BLaER1 treated with 17β-estradiol and CSF1 and Interleukin-3, amounts not matched to agents 10 nM and 100 nM (cell line): ENCODE data around the gene FAAP20.

Experiments used
- H3K27ac ChIP-seq, 11 experiments: shearing (Covaris generic); formaldehyde crosslinking; 2 replicates each; pipeline ENCODE4 v1.8.1; 2022
- H3K27me3 ChIP-seq, 11 experiments: shearing (Covaris generic); formaldehyde crosslinking; 2 replicates each; pipeline ENCODE4 v1.8.1; 2022
- H3K36me3 ChIP-seq, 11 experiments: shearing (Covaris generic); formaldehyde crosslinking; 2 replicates each; pipeline ENCODE4 v1.8.1; 2022
- H3K4me1 ChIP-seq, 10 experiments: shearing (Covaris generic); formaldehyde crosslinking; 2 replicates each; pipeline ENCODE4 v1.8.1; 2022
- H3K4me2 ChIP-seq, 11 experiments: shearing (Covaris generic); formaldehyde crosslinking; 2 replicates each; pipeline ENCODE4 v1.8.1; 2022
- H3K4me3 ChIP-seq, 10 experiments: shearing (Covaris generic); formaldehyde crosslinking; 2 replicates each; pipeline ENCODE4 v1.8.1; 2022
- H3K9ac ChIP-seq, 11 experiments: shearing (Covaris generic); formaldehyde crosslinking; 2 replicates each; pipeline ENCODE4 v1.8.1; 2022
- H3K9me3 ChIP-seq, 11 experiments: shearing (Covaris generic); formaldehyde crosslinking; replicated peaks in 1 of 11; 2 replicates each; pipeline ENCODE4 v1.8.1; 2022
- H4K20me1 ChIP-seq, 11 experiments: shearing (Covaris generic); formaldehyde crosslinking; 2 replicates each; pipeline ENCODE4 v1.8.1; 2022
- Cebpa-rat ChIP-seq, 11 experiments: shearing (Covaris generic); IDR thresholded peaks; 2 replicates each; pipeline ENCODE4 v1.8.1; 2022

Gene FAAP20

GRCh38 chr1:2163205-2163604 lies 31.4 kb downstream of the FAAP20 start:
- Histone ChIP-seq H3K4me2 (no peak overlapping the region), H3K9ac (no peak overlapping the region), H3K36me3 (peaks cover 0 to 88% (median 60%) of the 10 kb centered on the region in 11 experiments; a peak in 15 of 22 replicates), H4K20me1 (peaks cover 0 to 68% (median 0%) of the 10 kb centered on the region in 11 experiments; a peak in 4 of 22 replicates), H3K27ac (no peak overlapping the region), H3K9me3 (no peaks in the 10 kb centered on the region; a peak in 1 of 22 replicates), H3K4me3 (no peak overlapping the region), H3K27me3 (no peaks in the 10 kb centered on the region), H3K4me1 (peaks cover 0 to 16% (median 12%) of the 10 kb centered on the region in 10 experiments; a peak in 12 of 20 replicates)
- no peak for TF ChIP-seq Cebpa-rat (IDR thresholded peaks at IDR 0.05)

DNA sequence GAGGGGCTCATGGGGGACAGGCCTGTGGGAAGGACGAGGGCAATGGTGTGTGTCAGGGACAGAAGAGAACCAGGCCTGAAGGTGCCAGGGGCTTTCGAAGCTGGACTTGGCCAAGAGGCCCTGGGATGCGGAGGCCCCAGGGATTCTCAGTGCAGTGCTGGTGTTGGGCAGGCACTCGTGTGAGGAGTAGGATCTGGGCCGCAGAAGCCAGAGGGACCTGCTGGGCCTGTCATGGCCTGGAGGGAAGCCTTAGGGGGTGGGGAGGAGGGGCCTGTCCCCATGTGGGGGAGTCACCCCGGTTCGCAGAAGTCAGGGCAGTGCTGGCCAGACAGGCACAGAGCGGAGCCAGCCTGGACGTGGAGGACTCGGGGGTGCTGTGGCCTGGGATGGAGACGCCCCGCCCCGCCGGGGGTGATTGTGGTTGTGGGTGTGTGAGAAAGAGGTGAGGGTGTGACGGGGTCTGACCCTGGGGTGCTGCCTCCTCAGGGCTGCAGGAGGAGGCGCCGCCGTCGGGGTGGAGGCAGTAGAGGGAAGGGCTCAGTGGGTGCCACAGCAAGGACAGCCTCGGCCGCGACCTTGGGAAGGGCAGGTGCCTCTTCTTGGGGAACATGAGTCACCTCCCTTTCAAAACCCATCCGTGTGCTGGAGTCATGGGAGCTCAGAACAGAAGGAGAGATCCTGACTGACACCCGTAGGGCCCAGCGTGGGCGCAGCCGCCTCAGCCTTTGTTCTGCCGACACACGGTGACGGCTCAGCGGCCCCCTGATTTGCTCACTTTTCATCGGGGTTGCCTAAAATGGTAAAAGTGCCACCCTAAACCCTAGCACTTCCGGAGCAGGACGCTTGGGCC lies 33.9 kb downstream of the FAAP20 start:
- H3K36me3 ChIP-seq, result peaks cover 0 to 99% (median 77%) of the 10 kb centered on the region in 11 experiments; a peak in 16 of 22 replicates

GRCh38 chr1:2159124-2159523 lies 35.4 kb downstream of the FAAP20 start:
- H3K4me2 ChIP-seq, result no peak overlapping the region
- no peak overlapping the region for H3K27ac ChIP-seq
- H3K9ac ChIP-seq, result no peak overlapping the region
- no peaks in the 10 kb centered on the region for H3K27me3 ChIP-seq
- peaks cover 0 to 100% (median 85%) of the 10 kb centered on the region in 11 experiments; a peak in 16 of 22 replicates for H3K36me3 ChIP-seq
- no peak overlapping the region for H3K4me3 ChIP-seq
- no peak for TF ChIP-seq Cebpa-rat (IDR thresholded peaks at IDR 0.05)
- no peaks in the 10 kb centered on the region; a peak in 1 of 22 replicates for H3K9me3 ChIP-seq
- H3K4me1 ChIP-seq, result peaks cover 0 to 9% (median 3%) of the 10 kb centered on the region in 10 experiments; a peak in 5 of 20 replicates
- peaks cover 0 to 40% (median 0%) of the 10 kb centered on the region in 11 experiments; a peak in 3 of 22 replicates for H4K20me1 ChIP-seq

More for the DNA sequence above, 33.9 kb downstream of the FAAP20 start:
- Histone ChIP-seq H3K4me1 (peaks cover 0 to 9% (median 3%) of the 10 kb centered on the region in 10 experiments; a peak in 5 of 20 replicates), H3K9me3 (no peaks in the 10 kb centered on the region; a peak in 1 of 22 replicates), H3K27me3 (no peaks in the 10 kb centered on the region), H3K4me3 (no peak overlapping the region), H3K27ac (0 out of 22 replicates have a peak overlapping the region, but pooled peaks of 1 of the 11 experiments have one; percentile 6), H3K9ac (no peak overlapping the region), H3K4me2 (no peak overlapping the region), H4K20me1 (peaks cover 0 to 55% (median 0%) of the 10 kb centered on the region in 11 experiments; a peak in 3 of 22 replicates)
- no peak for TF ChIP-seq Cebpa-rat (IDR thresholded peaks at IDR 0.05)

- peaks cover 0 to 37% (median 0%) of the 10 kb centered on the region in 11 experiments; a peak in 3 of 22 replicates for H4K20me1 ChIP-seq
- no peak overlapping the region for H3K9ac ChIP-seq
- TF ChIP-seq Cebpa-rat (IDR thresholded peaks at IDR 0.05), result no peak
- H3K4me3 ChIP-seq, result no peak overlapping the region
- H3K4me2 ChIP-seq, result no peak overlapping the region
- peaks cover 0 to 9% (median 3%) of the 10 kb centered on the region in 10 experiments; a peak in 5 of 20 replicates for H3K4me1 ChIP-seq
- H3K36me3 ChIP-seq, result peaks cover 0 to 100% (median 85%) of the 10 kb centered on the region in 11 experiments; a peak in 16 of 22 replicates
- H3K9me3 ChIP-seq, result no peaks in the 10 kb centered on the region
- H3K27me3 ChIP-seq, result no peaks in the 10 kb centered on the region
- H3K27ac ChIP-seq, result no peak overlapping the region
Measured at GRCh38 chr1:2158272-2158671, 36.3 kb downstream of the FAAP20 start.

DNA sequence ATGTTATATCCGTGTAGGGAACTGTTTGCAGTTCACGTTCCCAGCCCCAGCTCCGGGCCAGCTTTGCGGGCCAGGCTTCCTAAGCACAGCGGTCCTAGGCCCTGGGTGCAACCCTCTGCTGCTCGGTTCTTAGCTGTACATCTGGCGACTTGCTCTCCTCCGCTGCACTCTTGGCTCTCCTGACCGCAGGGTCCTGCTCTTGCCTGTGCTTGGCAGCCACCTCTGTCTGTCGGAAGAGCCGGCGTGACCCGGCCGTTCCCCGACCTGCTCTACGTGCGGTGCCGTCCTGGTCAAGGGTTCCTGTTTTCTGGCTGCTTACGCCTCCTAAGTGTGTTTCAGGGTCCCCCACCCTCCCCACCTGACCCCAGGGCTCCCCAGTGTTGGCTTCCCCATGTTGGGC lies 36.7 kb downstream of the FAAP20 start:
- Histone ChIP-seq H3K9me3 (no peaks in the 10 kb centered on the region), H3K36me3 (peaks cover 0 to 100% (median 86%) of the 10 kb centered on the region in 11 experiments; a peak in 16 of 22 replicates), H3K27me3 (no peaks in the 10 kb centered on the region), H3K4me3 (no peak overlapping the region), H4K20me1 (peaks cover 0 to 32% (median 0%) of the 10 kb centered on the region in 11 experiments; a peak in 3 of 22 replicates), H3K4me2 (no peak overlapping the region), H3K9ac (no peak overlapping the region), H3K27ac (no peak overlapping the region), H3K4me1 (peaks cover 0 to 8% (median 3%) of the 10 kb centered on the region in 10 experiments; a peak in 6 of 20 replicates)
- TF ChIP-seq Cebpa-rat (IDR thresholded peaks at IDR 0.05), result no peak

GRCh38 chr1:2156866-2157265 lies 37.7 kb downstream of the FAAP20 start:
- no peak for TF ChIP-seq Cebpa-rat (IDR thresholded peaks at IDR 0.05)
- H3K27ac ChIP-seq, result no peak overlapping the region
- H3K27me3 ChIP-seq, result no peaks in the 10 kb centered on the region
- H3K9me3 ChIP-seq, result no peaks in the 10 kb centered on the region
- H3K4me3 ChIP-seq, result no peak overlapping the region
- H3K4me2 ChIP-seq, result no peak overlapping the region
- H3K4me1 ChIP-seq, result peaks cover 0 to 13% (median 3%) of the 10 kb centered on the region in 10 experiments; a peak in 10 of 20 replicates
- H4K20me1 ChIP-seq, result peaks cover 0 to 30% (median 0%) of the 10 kb centered on the region in 11 experiments; a peak in 3 of 22 replicates
- H3K36me3 ChIP-seq, result peaks cover 0 to 100% (median 93%) of the 10 kb centered on the region in 11 experiments; a peak in 16 of 22 replicates
- no peak overlapping the region for H3K9ac ChIP-seq

DNA sequence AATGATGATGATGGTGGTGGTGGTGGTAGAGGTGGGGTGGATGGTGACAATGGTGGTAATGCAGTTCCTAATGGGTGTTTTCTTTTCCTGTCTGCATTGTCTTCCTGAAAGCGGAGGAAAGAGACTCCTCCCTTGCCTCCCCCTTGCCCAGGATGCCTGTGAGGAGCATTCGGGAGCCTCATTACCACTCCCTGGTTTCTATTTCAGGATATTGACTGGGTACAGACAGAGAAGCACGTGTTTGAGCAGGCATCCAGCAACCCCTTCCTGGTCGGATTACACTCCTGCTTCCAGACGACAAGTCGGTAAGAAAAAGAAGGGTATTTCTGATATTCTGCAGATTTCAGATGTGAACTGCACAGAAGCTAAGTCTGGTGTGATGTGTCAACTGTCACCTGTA lies 38.8 kb downstream of the FAAP20 start:
- Histone ChIP-seq H3K4me3 (no peak overlapping the region), H3K27ac (no peak overlapping the region), H3K4me2 (no peak overlapping the region), H4K20me1 (peaks cover 0 to 21% (median 0%) of the 10 kb centered on the region in 11 experiments; a peak in 3 of 22 replicates), H3K9me3 (no peaks in the 10 kb centered on the region), H3K36me3 (peaks cover 0 to 100% (median 94%) of the 10 kb centered on the region in 11 experiments; a peak in 16 of 22 replicates), H3K27me3 (no peaks in the 10 kb centered on the region), H3K9ac (no peak overlapping the region), H3K4me1 (peaks cover 0 to 24% (median 12%) of the 10 kb centered on the region in 10 experiments; a peak in 13 of 20 replicates)
- TF ChIP-seq Cebpa-rat (IDR thresholded peaks at IDR 0.05), result no peak

- H3K27me3 ChIP-seq, result no peaks in the 10 kb centered on the region
- H3K4me1 ChIP-seq, result peaks cover 3 to 30% (median 18%) of the 10 kb centered on the region in 10 experiments; a peak in 16 of 20 replicates
- no peaks in the 10 kb centered on the region for H3K9me3 ChIP-seq
- H3K4me3 ChIP-seq, result no peak overlapping the region
- H3K9ac ChIP-seq, result no peak overlapping the region
- H4K20me1 ChIP-seq, result peaks cover 0 to 15% (median 0%) of the 10 kb centered on the region in 11 experiments; a peak in 3 of 22 replicates
- H3K27ac ChIP-seq, result no peak overlapping the region
- H3K4me2 ChIP-seq, result no peak overlapping the region
- no peak for TF ChIP-seq Cebpa-rat (IDR thresholded peaks at IDR 0.05)
- H3K36me3 ChIP-seq, result peaks cover 0 to 100% (median 94%) of the 10 kb centered on the region in 11 experiments; a peak in 16 of 22 replicates
Measured at GRCh38 chr1:2155147-2155598, 39.4 kb downstream of the FAAP20 start.

DNA sequence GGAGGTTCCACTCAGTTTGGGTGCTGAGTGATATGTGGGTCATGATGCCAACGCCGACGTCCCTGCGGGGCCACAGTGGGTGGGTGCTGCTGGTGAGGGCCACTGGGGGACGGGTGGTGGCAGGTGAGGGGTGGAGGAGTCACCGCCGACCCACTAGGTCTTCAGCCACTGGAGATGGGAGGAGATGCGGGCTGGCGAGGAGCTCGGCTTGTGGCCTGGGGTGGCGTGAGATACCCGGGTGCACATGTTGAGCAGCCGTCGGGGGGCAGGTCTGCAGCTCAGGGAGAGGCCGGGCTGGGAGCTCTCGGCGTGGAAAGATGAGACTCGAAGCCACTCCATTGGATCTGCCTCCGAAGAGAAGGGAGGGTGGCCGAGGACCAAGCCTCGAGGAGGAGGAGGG lies 40.5 kb downstream of the FAAP20 start:
- H3K27ac ChIP-seq, result peak overlapping the region in 2 of 11 experiments; percentile 9 to 12; a peak in 3 of 22 replicates
- H3K4me1 ChIP-seq, result peaks cover 15 to 39% (median 28%) of the 10 kb centered on the region in 10 experiments
- no peaks in the 10 kb centered on the region for H3K27me3 ChIP-seq
- no peak overlapping the region for H3K9ac ChIP-seq
- no peaks in the 10 kb centered on the region for H3K9me3 ChIP-seq
- no peak overlapping the region for H3K4me2 ChIP-seq
- H3K36me3 ChIP-seq, result peaks cover 0 to 95% (median 84%) of the 10 kb centered on the region in 11 experiments; a peak in 16 of 22 replicates
- H3K4me3 ChIP-seq, result no peak overlapping the region
- H4K20me1 ChIP-seq, result peaks cover 0 to 9% (median 0%) of the 10 kb centered on the region in 11 experiments; a peak in 3 of 22 replicates
- TF ChIP-seq Cebpa-rat (IDR thresholded peaks at IDR 0.05), result no peak
